Limb (tissue), 2 donors: ENCODE results near the gene SAPCD2.
"Not testable (repeated sequence)": the region's sequence is repeated elsewhere in the genome, so short reads cannot be mapped to it uniquely, and the experiment has no call there.

Experiments used
- DNase-seq, 2 donors: peaks; one replicate each; pipeline ENCODE4 v3.0.0-alpha.2; 2016; ENCODE audit errors: extremely low spot score in 2 of 2

The SAPCD2 gene

DNA sequence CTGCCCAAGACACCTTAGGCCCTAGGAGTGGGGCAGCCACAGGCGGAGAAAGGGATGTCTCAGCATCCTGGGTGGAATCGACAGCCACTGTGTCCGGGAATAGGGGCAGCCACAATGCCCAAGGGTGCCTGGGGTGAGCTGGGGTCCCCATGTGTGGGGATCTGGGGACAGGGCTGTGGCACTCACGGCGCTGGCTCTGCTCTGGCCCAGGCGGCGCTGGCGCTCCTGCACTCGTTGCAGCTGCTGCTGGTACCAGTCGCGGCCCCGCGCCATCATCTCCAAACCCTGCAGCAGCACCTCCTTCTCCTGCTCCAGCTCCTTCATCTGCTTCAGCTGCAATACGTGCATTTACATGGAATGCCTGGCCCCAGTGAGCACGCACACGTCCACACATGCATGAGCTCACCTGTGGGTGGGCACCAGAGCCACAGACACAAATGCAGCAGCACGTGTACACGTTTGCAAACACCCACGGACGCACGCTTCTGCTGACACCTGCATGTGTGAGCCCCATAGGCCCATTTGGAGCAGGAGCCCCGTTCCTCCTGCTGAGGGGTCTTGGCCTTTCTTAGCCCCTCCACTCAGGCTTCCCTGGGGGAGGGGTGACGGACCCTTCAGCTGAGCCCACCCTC lies 4.9 kb downstream of the SAPCD2 start:
- no peak for DNase-seq

DNA sequence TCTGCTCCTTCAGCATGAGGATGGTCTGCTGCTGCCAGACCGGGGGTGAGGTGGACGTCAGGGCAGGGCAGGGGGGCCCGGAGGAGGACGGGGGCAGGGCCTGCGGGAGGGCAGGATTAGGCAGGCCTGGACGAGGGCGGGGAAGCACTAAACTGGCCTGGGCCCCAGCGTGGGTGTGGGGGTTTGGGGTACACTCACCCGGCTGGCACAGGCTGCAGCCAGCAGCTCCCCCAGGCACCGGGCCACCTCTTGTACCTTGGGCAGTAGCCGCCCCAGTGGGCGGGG lies 5.5 kb downstream of the SAPCD2 start:
- no peak for DNase-seq

DNA sequence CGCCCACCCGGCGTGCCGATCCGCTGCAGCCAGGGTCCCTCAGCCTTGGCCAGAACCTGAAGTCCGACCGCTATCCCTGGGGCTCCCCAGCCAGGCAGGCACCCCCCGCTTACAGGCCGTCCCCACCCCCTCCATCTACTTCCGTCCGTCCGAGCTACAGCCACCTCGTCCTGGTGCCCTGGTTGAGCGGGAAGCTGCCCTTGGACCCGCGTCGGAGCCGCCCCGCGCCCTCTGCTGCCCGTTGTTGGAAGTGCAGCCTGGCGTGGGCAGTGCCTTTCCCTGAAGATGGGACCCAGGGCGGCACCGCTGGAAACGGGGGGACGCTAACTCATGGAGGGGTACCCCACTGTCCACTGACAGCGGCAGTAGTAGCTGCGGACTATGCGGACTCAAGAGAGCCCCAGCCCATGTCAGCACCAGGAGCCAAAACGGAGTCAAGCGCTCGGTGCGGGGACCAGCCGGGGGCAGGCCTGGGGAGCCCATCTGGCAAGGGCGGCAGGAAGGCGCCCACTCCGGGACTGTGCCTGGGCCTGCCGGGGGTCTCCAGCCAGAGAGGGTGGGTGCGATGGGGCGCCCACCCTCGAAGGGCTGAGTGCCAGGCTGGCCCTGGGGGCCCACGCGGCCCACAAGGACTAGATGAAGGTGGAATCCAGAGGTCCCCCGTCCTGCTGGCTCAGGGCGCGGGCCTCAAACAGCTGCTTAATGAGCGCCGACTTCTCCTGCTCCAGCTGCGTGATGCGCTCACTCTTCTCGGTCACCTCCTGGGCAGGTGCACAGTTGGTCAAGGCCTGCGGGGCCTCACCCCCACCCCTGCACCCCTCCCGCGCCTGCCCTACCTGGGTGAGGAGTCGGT lies 6.1 kb downstream of the SAPCD2 start:
- DNase-seq: peak in 1 of 2 donors; percentile 82

DNA sequence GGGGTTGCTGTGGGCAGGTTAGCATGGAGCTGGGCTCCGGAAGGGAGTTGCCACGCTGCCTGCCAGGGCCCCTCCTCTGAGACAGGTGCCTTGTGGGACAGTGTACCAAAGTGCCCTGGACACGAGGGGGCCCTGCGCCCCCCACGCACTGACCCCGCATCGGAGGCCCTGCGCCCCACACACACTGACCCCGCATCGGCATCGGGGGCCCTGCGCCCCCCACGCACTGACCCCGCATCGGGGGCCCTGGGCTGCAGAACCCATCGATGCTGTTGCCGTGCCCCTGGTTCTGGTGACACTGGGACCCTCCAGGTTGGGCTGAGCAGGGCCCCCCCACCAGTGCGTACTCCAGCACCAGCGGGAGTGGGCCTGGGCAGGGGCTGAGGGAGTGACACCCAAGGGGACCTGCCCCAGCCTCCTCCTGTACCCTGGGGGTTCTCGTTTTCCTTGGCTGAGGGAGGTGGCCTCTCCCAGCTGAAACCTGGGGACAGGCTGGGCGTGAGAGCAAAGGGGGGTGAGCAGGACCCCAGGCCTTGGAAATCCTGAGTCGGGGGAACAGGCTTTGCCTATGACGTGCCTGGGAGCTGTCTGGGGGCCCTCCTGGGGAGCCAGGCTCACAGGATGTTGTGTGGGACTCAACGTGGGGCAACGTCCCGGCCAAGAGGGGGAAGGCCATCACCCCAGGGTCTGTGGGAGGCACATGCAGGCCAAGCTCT lies 6.9 kb downstream of the SAPCD2 start:
- DNase-seq: no peak

DNA sequence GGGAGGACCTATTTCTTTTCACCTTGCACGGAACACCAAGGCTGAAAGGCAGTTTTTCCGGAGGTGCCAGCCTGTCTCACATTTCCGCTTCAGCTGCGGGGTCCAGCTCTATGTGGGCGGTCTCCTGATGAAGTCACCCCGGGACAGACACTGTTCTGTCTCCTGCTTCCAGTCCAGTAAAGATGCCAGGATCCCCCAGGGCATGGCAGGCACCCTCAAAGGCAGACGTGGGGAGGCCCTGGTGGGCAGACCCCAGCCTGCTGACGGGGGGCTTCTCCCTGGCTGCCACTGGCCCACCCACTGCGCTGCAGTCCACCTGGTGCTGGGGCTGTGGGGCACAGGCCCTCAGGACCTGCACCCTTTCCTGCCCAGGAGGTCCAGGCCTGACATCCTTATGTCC lies 7.6 kb downstream of the SAPCD2 start:
- not testable (repeated sequence) for DNase-seq

DNA sequence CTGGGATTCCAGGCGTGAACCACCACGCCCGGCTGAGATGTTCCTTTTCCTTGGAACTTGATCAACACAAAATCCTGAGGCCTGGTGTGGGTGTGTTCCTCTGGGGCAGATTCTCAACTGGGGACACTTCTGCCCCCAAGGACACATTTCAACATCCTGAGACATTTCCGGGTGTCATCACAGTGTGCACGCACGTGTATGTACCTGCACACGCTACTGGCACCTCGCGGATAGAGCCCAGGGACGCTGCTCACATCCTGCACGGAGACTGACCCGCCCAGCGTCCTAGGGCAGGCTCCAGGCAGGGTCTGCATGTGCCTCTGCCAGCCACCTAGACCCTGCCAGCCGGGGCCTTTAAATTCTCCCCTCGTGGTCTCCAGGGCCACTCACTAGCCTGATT lies 8.0 kb downstream of the SAPCD2 start:
- DNase-seq: no peak

DNA sequence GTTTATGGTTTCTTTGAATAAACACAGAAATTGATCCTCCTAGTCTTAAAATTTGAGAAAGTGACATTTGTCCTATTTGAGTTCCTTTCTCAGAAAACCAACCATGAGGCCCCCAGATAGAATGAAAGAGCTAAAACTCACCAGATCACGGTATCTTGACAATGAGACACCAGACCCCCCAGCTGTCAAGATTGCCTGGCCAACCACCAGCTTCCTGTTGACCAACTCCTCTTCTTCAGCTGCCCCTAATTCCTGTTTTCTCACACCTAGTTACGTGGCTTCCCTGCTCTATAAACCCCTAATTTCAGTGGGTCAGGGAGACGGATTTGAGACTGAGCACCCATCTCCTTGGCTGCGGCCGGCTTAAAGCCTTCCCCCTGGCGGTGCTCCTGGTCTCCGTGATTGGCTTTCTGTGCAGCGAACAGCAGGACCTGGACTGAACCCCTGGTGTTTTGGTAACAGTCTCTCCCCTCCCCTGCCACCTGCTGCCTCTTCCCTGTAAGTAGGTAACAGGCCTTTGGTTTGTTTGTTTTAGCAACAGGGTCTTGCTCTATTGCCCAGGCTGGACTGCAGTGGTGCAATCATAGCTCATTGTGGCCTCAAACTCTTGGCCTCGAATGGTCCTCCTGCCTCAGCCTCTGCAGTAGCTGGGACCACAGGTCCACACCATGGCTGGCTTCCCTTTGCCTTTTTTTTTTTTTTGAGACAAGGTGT lies 11.7 kb downstream of the SAPCD2 start:
- no peak for DNase-seq

DNA sequence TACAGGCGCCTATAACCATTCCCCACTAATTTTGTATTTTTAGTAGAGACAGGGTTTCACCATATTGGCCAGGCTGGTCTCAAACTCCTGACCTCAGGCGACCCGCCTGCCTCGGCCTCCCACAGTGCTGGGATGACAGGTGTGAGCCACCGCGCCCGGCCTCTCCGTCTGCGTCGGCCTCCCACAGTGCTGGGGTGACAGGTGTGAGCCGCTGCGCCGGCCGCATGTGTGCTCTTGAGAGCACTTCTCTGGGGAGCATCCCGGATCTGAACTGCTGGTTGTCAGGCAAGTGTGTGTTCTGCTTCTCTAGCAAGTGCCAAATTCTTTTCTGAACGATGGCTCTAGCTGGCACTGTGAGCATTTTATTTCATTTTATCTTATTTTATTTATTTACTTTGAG lies 12.8 kb downstream of the SAPCD2 start:
- DNase-seq: no peak

DNA sequence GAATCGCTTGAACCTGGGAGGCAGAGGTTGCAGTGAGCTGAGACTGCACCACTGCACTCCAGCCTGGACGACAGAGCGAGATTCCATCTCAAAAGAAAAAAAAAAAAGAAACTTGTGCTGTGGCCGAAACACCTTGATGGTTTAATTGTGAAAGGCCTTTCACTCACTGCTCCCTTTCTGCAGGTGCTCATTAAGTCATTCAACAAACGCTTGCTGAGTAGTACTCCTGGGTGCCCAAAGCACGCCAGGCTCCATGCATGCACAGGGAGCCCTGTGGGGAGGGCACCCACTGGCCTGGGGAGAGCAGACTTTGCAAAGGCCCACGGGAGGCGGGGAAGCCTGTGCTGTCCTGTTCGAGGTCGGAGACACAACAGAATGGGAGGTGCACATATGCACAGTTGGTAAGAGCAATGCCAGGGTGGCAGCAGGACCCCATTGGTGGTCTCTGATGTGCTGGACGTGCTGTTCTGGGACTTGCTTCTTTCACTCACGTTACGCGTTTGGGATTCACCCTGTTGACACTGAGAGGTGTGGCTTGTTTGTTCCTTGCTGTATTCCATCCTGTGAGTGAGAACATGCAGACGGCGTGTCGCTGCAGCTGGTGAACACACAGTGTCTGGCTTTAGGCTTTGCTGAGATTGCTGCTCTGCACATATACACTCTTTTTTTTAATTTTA lies 13.5 kb downstream of the SAPCD2 start:
- no peak for DNase-seq

DNA sequence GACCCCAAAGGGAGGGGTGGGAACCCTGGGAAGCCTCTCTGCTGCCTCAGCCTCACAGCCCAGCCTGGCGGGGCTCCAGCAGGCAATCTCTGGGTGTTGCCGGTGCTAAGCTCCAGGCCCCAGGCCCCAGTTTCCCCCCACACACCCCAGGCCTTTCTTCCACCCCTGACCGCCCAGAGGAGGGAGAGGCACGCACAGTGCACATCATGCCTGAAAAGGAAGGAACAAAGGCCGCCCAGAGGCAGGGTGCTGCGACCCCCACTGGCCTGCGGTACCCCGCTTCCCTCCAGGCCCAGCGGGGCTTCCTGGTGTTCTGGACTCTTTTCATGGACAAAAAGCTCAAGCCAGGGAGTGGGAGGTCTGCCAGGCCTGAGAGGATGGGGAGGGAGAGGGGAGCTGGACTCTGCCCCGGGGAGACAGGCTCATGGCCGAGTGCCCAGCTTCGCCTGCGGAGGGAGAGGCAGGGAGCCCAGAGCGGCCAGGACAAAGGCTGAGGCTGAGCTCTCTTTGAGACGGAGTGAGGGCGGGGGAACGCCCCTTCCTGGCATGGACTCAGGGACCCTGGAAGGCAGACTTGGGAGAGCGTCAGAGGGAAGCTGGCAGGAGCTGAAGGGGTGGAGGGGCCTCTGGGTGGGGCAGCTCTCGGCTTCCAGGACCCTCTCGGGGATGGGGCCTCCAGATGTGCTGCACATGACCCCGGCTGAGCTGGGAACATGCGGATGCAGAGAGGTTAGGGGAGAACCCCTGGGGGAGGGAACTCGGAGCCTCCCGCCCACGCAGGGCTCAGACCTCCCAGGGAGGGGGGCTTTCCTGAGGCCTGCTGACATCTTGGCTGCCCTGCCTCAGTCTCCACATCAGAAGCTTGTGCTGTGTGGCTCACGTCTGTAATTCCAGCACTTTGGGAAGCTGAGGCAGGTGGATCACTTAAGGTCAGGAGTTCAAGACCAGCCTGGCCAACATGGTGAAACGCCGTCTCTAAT lies 14.7 kb downstream of the SAPCD2 start:
- DNase-seq: peak; percentile 83 to 87

DNA sequence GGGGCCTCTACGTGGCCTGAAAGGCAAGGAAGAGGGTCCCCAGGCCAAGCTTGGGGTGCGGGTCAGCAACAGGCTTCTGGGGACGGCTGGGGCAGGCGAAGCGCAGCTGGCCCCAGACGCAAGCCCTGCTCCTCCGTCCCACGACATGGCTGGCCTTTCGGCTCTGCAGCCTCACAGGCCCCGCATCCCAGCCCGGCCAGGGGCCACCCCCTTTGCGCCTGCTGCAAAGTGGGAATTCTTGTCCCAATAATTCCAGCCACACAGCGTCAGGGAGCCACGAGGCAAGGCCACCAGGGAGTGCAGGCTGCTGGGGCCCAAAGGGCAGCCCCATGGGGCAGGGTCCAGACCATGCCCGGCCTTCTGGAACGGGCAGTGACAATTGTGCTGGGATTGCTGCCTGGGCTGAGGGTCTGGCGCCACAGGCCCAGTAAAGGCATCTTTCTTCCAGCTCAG lies 15.4 kb downstream of the SAPCD2 start:
- DNase-seq: no peak

DNA sequence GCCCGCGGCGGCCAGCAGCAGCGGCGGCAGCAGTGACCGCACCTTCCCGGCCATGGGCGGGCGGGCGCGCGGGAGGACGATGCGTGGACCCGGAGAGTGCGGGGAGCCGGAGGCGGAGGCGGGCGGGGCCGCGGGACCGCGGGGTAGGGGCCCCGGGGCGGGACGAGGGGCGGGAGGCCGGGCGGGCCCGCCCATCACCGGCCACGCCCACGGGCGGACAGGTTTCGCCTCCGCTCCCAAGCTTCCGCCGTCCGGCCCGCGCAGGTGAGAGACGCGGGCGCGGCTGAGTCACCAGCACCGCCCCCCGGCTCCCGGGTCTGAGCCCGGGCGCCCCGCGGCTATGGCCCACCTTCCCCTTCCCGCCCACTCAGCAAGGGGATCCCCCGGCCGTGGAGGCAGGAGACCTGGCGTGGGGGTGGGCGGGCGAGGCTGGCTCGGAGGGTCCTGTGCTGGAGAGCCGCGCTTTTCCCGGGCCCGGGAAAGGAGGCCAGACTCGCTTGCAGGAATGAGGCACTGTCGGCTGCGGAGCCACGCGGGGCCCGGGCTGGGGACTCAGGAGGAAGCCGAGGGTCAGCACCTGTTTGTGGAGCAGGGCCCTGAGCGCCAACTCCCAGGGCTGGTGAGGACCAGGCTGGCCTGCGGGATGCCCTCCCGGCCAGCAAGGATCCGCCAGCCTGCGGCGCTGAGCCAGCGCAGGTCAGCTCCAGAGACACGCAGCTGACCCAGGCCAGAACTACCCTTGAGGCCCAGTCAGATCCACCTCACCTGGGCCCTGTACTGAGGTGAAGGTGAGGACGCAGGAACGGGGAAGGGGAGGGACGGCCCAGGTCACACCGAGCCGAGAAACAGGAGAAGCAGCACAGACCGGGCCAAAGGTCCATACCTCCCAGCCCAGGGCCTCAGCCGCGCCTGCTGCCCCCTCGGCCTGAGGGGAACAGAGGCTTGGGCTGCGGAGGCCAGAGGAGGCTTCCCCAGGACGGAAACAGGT lies 16.1 kb downstream of the SAPCD2 start, which contains the start of gene ENTPD2:
TSS of gene ENTPD2 (minus strand) at position 118 of the 988 bp plus-strand sequence. CDS start at position 54, 64 bp downstream.
- DNase-seq: no peak

DNA sequence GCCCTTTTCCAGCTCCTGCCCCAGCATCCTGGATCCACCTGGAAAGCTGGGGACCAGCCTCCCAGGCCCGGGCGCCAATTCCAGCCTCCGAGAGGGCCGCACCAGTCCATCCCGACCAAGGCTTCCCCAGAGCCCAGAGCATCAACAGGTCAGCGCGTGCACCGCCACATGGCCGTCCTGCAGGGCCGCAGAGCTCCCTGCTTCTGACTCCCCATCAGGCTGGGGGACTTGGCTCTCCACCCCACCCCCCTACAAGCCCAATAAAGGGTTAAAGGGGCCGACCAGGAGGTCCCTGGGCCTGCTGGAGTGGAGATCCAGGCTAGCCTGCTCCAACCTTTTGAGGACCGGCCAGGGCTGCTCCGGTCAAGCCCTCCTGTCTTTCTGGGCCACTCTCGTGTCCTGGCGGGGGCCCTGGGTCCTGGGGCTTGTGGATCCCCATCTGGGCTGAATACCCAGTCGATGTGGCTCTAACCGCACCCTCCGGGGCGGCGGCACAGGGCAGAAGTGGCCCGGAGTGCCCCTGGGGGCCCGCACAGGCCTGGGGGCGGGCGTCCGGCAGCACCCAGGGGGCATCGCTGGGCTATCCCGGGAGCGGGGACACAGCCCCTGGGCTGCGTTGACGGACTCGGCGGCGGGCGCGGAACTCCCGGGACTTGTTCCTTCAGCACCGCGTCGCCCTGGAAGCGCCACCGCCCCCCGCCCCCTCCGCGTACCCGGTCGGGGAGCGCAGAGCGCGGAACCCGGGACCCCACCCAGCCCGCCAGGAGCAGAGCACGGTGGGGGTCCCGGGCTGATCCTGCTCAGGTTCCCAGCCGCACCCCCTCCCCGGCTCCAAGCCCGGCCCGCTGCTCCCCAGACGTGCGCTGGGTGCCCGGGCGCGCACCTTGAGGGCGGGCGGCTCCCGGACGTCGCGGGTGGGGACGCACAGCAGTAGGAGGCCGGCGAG lies 17.1 kb downstream of the SAPCD2 start:
- DNase-seq: no peak

DNA sequence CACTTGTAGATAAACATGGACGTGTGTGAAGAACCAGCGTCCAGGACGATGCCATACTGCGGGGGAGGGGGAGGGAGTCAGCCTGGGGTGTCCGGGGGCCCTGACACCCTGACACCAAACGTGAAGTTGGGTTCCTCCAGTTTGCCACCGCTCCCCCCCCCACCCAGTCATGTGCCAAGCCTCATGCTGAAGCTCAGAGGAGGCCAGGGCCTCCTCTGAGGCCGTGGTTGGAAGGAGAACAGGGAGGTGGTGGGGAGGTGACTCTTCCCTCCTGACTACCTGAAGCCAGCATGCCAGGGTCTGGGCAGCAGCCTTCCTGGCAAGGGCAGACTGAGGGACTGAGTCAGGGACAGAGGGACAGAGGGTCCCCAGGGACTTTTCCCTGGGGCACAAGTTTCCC lies 18.1 kb downstream of the SAPCD2 start:
- DNase-seq: no peak

DNA sequence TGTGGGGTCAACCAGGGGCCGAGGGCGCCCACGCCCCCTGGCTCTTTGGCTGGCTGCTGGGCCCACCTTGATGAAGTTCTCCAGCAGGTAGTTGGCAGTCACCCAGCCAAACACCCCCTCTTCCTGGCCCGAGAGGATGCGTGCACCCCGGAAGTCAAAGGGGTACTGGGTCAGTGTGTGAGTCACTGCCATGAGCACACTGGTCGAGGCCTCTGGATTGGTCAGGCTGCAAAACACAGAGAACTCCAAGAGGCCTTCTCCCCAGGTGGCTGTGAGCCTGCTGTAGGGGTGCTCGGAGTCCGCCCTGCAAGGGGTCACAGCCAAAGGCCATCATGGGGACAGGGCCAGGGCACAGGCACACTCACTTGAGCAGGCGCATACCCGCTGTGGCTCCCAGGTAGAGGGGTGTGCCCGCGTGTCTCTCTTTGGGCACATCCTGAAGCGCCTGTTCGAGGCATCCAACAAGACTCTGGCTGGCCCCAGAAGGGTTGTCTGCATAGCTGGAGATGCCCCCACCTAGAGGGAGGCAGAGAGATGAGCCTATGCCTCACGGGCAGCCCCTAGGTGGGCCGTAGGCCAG lies 19.1 kb downstream of the SAPCD2 start:
- no peak for DNase-seq

DNA sequence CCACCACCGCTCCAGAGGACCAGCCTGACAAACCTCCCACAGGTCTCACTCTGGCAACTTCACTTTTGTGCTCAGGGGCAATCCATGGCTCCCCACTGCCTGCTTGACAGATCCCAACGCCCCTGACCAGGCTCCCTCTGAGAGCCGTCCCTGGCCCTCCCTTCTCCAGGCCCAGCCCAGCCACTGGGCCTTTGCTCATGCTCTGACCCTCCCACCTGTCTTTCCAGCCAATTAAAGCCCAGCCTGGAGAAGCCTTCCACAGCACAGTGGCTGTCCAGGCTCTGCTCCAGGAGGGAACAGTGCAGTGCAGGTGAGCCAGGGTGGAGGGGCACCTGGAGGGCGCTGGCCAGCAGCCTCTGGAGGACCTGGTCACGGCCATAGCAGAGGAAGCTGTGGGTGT lies 19.8 kb downstream of the SAPCD2 start:
- no peak for DNase-seq
